ENCODE results near the gene SLC37A1. TPM values are rescaled to one million over a fixed set of nuclear protein-coding genes. Genes with fewer than 3 reads are reported as not detected.

Gene SLC37A1
- total RNA-seq, 1 experiment from 2014 or later: 38.3 TPM

DNA sequence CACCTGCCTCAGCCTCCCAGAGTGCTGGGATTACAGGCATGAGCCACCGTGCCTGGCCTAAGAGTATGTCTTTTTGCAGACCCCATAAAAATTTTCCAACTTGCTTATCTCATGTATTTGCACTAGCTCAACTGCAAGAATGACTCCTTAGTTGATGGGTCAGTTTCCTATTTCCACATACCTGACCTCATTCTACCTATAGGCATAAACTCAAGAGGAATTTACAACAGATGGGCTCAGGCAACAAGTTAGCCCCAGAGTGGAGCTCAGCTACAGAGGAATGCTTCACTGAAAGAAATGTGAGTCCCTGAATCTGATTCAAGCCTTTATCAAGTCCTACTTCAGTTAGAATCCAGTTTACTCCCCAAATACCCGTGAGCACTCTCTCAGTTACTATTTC is 5.3 kb upstream of the SLC37A1 start:
- CTCF ChIA-PET: interaction anchor here (0.6 kb wide), 1 partner anchor 41 kb away, joined by 12 read pairs; no protein-coding TSS in a partner anchor
- Histone ChIP-seq H3K4me2 (ENCODE audit: low read length) (no peak overlapping the region), H3K27me3 (ENCODE audit: low read length) (no peaks in the 10 kb centered on the region), H3K9me2 (replicated peaks; ENCODE audit: low read length) (no peaks in the 10 kb centered on the region), H3F3A (ENCODE audit: low read length, unreplicated experiment) (no peaks in the 10 kb centered on the region), H2AFZ (ENCODE audit: low read length) (no peak overlapping the region), H3K9me3 (ENCODE audit: low read length) (no peaks in the 10 kb centered on the region), H3K9ac (ENCODE audit: low read length) (no peak overlapping the region), H3K27ac (ENCODE audit: low read length) (no peak overlapping the region), H3K36me3 (ENCODE audit: low read depth, low read length) (no peaks in the 10 kb centered on the region), H3K79me2 (ENCODE audit: low read length) (no peaks in the 10 kb centered on the region), H3K4me3 (ENCODE audit: low read length) (no peak overlapping the region), H4K20me1 (ENCODE audit: low read length) (no peaks in the 10 kb centered on the region), H3K4me1 (ENCODE audit: insufficient read depth, low read length) (peaks cover 5% of the 10 kb centered on the region; the same call in 1 of the 2 replicates)
- POLR2A ChIA-PET (ENCODE audit: unreplicated experiment): no interaction called here
- intact Hi-C loops (cut with micrococcal nuclease): no loop called here
- ATAC-seq (no peak), DNase-seq (peak; percentile 23)
- TF ChIP-seq EZH2 (IDR thresholded peaks at IDR 0.05; ENCODE audit: low read length, unreplicated experiment) (no peak), CTCF (conservative IDR thresholded peaks at IDR 0.05; ENCODE audit: low read depth, low read length) (no peak), EZH2phosphoT487 (IDR thresholded peaks at IDR 0.05; ENCODE audit: borderline replicate concordance, low read length) (no peak)
- no TSS peak for BruUV-seq (replicated peaks)

DNA sequence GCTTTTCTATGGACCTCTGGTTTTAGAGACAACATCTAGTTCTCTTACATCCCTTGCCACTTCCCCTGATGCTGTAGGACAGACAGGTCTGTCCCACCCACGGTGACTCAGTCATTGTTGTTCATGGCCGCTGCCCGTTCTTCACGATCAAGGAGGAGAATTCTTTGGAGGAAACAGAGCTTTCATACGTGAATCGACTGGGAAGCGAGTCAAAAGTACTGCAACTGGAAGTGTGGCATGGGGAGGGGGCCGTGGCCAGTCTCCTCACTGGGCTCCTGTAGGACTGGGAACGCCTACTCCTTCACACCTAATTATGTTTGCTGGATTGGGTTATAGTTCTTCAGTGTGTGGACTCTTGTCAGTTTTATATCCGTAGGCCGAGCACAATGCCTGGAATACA is 4.4 kb upstream of the SLC37A1 start:
- Histone ChIP-seq H3K27me3 (ENCODE audit: low read length) (no peaks in the 10 kb centered on the region), H3K79me2 (ENCODE audit: low read length) (peaks cover 3% of the 10 kb centered on the region), H4K20me1 (ENCODE audit: low read length) (no peaks in the 10 kb centered on the region), H3K36me3 (ENCODE audit: low read depth, low read length) (no peaks in the 10 kb centered on the region), H3K9me3 (ENCODE audit: low read length) (no peaks in the 10 kb centered on the region), H2AFZ (ENCODE audit: low read length) (peak overlapping the region; percentile 30), H3K4me1 (ENCODE audit: insufficient read depth, low read length) (peaks cover 5% of the 10 kb centered on the region; the same call in 1 of the 2 replicates), H3K9me2 (replicated peaks; ENCODE audit: low read length) (no peaks in the 10 kb centered on the region), H3K9ac (ENCODE audit: low read length) (no peak overlapping the region), H3K27ac (ENCODE audit: low read length) (no peak overlapping the region), H3K4me3 (ENCODE audit: low read length) (no peak overlapping the region), H3K4me2 (ENCODE audit: low read length) (peak overlapping the region; percentile 27), H3F3A (ENCODE audit: low read length, unreplicated experiment) (no peaks in the 10 kb centered on the region)
- ChIA-PET POLR2A (ENCODE audit: unreplicated experiment) (no interaction called here), CTCF (no interaction called here)
- no peak for ATAC-seq
- BruUV-seq (replicated peaks): no TSS peak
- DNase-seq: peak; percentile 35
- intact Hi-C loops (cut with micrococcal nuclease): no loop called here
- TF ChIP-seq EZH2phosphoT487 (IDR thresholded peaks at IDR 0.05; ENCODE audit: borderline replicate concordance, low read length) (no peak), CTCF (conservative IDR thresholded peaks at IDR 0.05; ENCODE audit: low read depth, low read length) (no peak), EZH2 (IDR thresholded peaks at IDR 0.05; ENCODE audit: low read length, unreplicated experiment) (no peak)

- Histone ChIP-seq H3F3A (ENCODE audit: low read length, unreplicated experiment) (peaks cover 5% of the 10 kb centered on the region), H3K27ac (ENCODE audit: low read length) (no peak overlapping the region), H3K27me3 (ENCODE audit: low read length) (no peaks in the 10 kb centered on the region), H3K9ac (ENCODE audit: low read length) (no peak overlapping the region), H3K79me2 (ENCODE audit: low read length) (peaks cover 33% of the 10 kb centered on the region), H3K9me2 (replicated peaks; ENCODE audit: low read length) (no peaks in the 10 kb centered on the region), H2AFZ (ENCODE audit: low read length) (no peak overlapping the region), H3K4me2 (ENCODE audit: low read length) (no peak overlapping the region), H3K9me3 (ENCODE audit: low read length) (no peaks in the 10 kb centered on the region), H3K4me3 (ENCODE audit: low read length) (no peak overlapping the region), H4K20me1 (ENCODE audit: low read length) (no peaks in the 10 kb centered on the region), H3K36me3 (ENCODE audit: low read depth, low read length) (no peaks in the 10 kb centered on the region), H3K4me1 (ENCODE audit: insufficient read depth, low read length) (peaks cover 27% of the 10 kb centered on the region)
- DNase-seq (no peak), ATAC-seq (no peak)
- intact Hi-C loops (cut with micrococcal nuclease): no loop called here
- ChIA-PET POLR2A (ENCODE audit: unreplicated experiment) (no interaction called here), CTCF (no interaction called here)
- BruUV-seq (replicated peaks): no TSS peak
- no peak for TF ChIP-seq CTCF (conservative IDR thresholded peaks at IDR 0.05; ENCODE audit: low read depth, low read length)
These were observed 1.2 kb upstream of the SLC37A1 start for GRCh38 chr21:42512346-42513034.
